Sigmoid colon (tissue), 7 donors: ENCODE results near the gene AQP4. TPM values are rescaled to one million over a fixed set of nuclear protein-coding genes. Genes with fewer than 3 reads are reported as not detected.

Experiments used
- DNase-seq: peaks from one replicate; pipeline ENCODE4 v3.0.0-alpha.2; 2019
- H3K27ac ChIP-seq, 4 donors: fragments of 200-600 bp; sonication (generic); one replicate each; pipeline ENCODE4 v1.5.1; 2016 to 2019; ENCODE audit warnings: mild to moderate bottlenecking in 1 of 4
- H3K27me3 ChIP-seq, 3 donors: fragments of 200-600 bp; sonication (generic); one replicate each; pipeline ENCODE4 v1.5.1; 2019; ENCODE audit warnings: mild to moderate bottlenecking in 1 of 3
- H3K36me3 ChIP-seq, 4 donors: fragments of 200-600 bp; sonication (generic); one replicate each; pipeline ENCODE4 v1.5.1; 2016 to 2019
- H3K4me1 ChIP-seq, 4 donors: fragments of 200-600 bp; sonication (generic); one replicate each; pipeline ENCODE4 v1.5.1; 2017 to 2019
- H3K4me3 ChIP-seq, 4 donors: fragments of 200-600 bp; sonication (generic); one replicate each; pipeline ENCODE4 v1.5.1; 2017 to 2019; ENCODE audit warnings: mild to moderate bottlenecking in 2 of 4, moderate library complexity in 1 of 4
- H3K9me3 ChIP-seq, 4 donors: fragments of 200-600 bp in 3 of 4; sonication (generic) in 3 of 4; one replicate each; pipeline versions ENCODE4 v1.5.1 to v1.6.1; 2013 to 2019
- CTCF ChIP-seq, 4 experiments: fragments of 450-650 bp in 3 of 4; fragments of 200-600 bp in 1 of 4; IDR thresholded peaks; one replicate each; pipeline ENCODE4 v1.5.1; 2016 to 2019; ENCODE audit warnings: antibody characterized with exemption in 4 of 4, mild to moderate bottlenecking in 3 of 4, moderate library complexity in 2 of 4
- EP300 ChIP-seq, 4 donors: sonication (generic); formaldehyde crosslinking; IDR thresholded peaks; one replicate each; pipeline ENCODE4 v1.6.1; 2017; ENCODE audit warnings: antibody characterized with exemption in 4 of 4
- POLR2A ChIP-seq, 2 donors: fragments of 450-650 bp; IDR thresholded peaks; one replicate each; pipeline ENCODE4 v1.6.1; 2016; ENCODE audit warnings: antibody characterized with exemption in 2 of 2, mild to moderate bottlenecking in 2 of 2, moderate library complexity in 2 of 2
- POLR2AphosphoS5 ChIP-seq, 4 donors: sonication (generic); formaldehyde crosslinking; IDR thresholded peaks; one replicate each; pipeline ENCODE4 v1.6.1; 2017; ENCODE audit warnings: antibody characterized with exemption in 4 of 4
- WGBS, 2 donors: extraction: QIAGEN DNeasy Blood & Tissue Kit; methylation state at CpG; one replicate each; pipeline ENCODE4 v1.1.7; 2013; 5-methylcytosine and 5-hydroxymethylcytosine counted together
- intact Hi-C: fragments of 100-400 bp; cut with DNase I; formaldehyde crosslinking; loops from one replicate; pipeline ENCODE4 v1.15.1; 2023
- polyA plus RNA-seq, 3 donors: library from polyadenylated mRNA; stranded (reverse); fragments of 200-250 nt; gene quantifications; one replicate each; pipeline ENCODE4 v1.2.3, GENCODE V29; 2013
- total RNA-seq, 4 donors: library from RNA; depleted of rRNA; stranded (reverse); fragments of >200 nt; gene quantifications; one replicate each; pipeline ENCODE4 v1.1.0, GENCODE V29; 2016
- donor health status: healthy with polysubstance abuse.
- donor health status: Bipolar disorder and iron deficiency.
- donor health status: healthy.

The AQP4 gene
- total and polyA plus RNA-seq, 7 donors, result 0.25 to 1.8 (median 0.66) TPM; not detected in 1

- no peaks in the 10 kb centered on the region for H3K9me3 ChIP-seq
- WGBS, 2 donors, result 75 to 85% methylated on average over 7 of the region's 7 CpGs
- peaks cover 0 to 16% (median 4%) of the 10 kb centered on the region in 3 donors for H3K27me3 ChIP-seq
- intact Hi-C loops, result no loop called here
- no peak overlapping the region for H3K27ac ChIP-seq
- H3K4me3 ChIP-seq, result no peak overlapping the region
- TF ChIP-seq POLR2AphosphoS5 (IDR thresholded peaks at IDR 0.05) (no peak), CTCF (IDR thresholded peaks at IDR 0.05) (no peak), EP300 (IDR thresholded peaks at IDR 0.05) (no peak), POLR2A (IDR thresholded peaks at IDR 0.05) (no peak)
- H3K4me1 ChIP-seq, result peaks cover 0 to 16% (median 10%) of the 10 kb centered on the region in 4 donors
- no peak for DNase-seq
- no peaks in the 10 kb centered on the region for H3K36me3 ChIP-seq
Measured at GRCh38 chr18:26864658-26865057, 849 bp downstream of the AQP4 start.

- H3K36me3 ChIP-seq, result no peaks in the 10 kb centered on the region
- no peak overlapping the region for H3K27ac ChIP-seq
- no peak for TF ChIP-seq CTCF (IDR thresholded peaks at IDR 0.05)
- no peak for TF ChIP-seq EP300 (IDR thresholded peaks at IDR 0.05)
- no peak for TF ChIP-seq POLR2A (IDR thresholded peaks at IDR 0.05)
- no peak for TF ChIP-seq POLR2AphosphoS5 (IDR thresholded peaks at IDR 0.05)
- no peak overlapping the region for H3K4me3 ChIP-seq
- H3K4me1 ChIP-seq, result peaks cover 0 to 15% (median 7%) of the 10 kb centered on the region in 4 donors
- peaks cover 0 to 16% (median 4%) of the 10 kb centered on the region in 3 donors for H3K27me3 ChIP-seq
- H3K9me3 ChIP-seq, result no peaks in the 10 kb centered on the region
- WGBS, 2 donors, result 47 to 56% methylated on average over 9 of the region's 9 CpGs
- intact Hi-C loops, result no loop called here
- no peak for DNase-seq
Measured at GRCh38 chr18:26863921-26864497, 1.5 kb downstream of the AQP4 start.

- H3K4me3 ChIP-seq, result peak overlapping the region in 3 of 4 donors; percentile 31 to 47 (median 40)
- WGBS, 2 donors, result 3 to 7% methylated on average over 40 of the region's 40 CpGs
- peaks cover 0 to 10% (median 4%) of the 10 kb centered on the region in 4 donors for H3K4me1 ChIP-seq
- no peak for TF ChIP-seq POLR2AphosphoS5 (IDR thresholded peaks at IDR 0.05)
- no peak for TF ChIP-seq CTCF (IDR thresholded peaks at IDR 0.05)
- TF ChIP-seq POLR2A (IDR thresholded peaks at IDR 0.05), result no peak
- TF ChIP-seq EP300 (IDR thresholded peaks at IDR 0.05), result no peak
- peaks cover 0 to 16% (median 4%) of the 10 kb centered on the region in 3 donors for H3K27me3 ChIP-seq
- intact Hi-C loops, result no loop called here
- no peaks in the 10 kb centered on the region for H3K36me3 ChIP-seq
- DNase-seq, result peak; percentile 62
- no peaks in the 10 kb centered on the region for H3K9me3 ChIP-seq
- H3K27ac ChIP-seq, result no peak overlapping the region
Measured at GRCh38 chr18:26863122-26863879, 2.2 kb downstream of the AQP4 start.

GRCh38 chr18:26862084-26862483, 3.4 kb downstream of the AQP4 start:
- Histone ChIP-seq H3K27me3 (peaks cover 0 to 16% (median 4%) of the 10 kb centered on the region in 3 donors), H3K27ac (no peak overlapping the region), H3K4me3 (no peak overlapping the region), H3K4me1 (peaks cover 0 to 10% (median 4%) of the 10 kb centered on the region in 4 donors), H3K9me3 (no peaks in the 10 kb centered on the region), H3K36me3 (no peaks in the 10 kb centered on the region)
- intact Hi-C loops, result no loop called here
- DNase-seq, result no peak
- 92 to 93% methylated on average over 5 of the region's 5 CpGs for WGBS, 2 donors
- TF ChIP-seq POLR2A (IDR thresholded peaks at IDR 0.05) (no peak), CTCF (IDR thresholded peaks at IDR 0.05) (no peak), POLR2AphosphoS5 (IDR thresholded peaks at IDR 0.05) (no peak), EP300 (IDR thresholded peaks at IDR 0.05) (no peak)
